Uterus (tissue), 2 donors: ENCODE data around the gene CEP43.

ENCODE experiments used
- CTCF ChIP-seq, 4 experiments: fragments of 200-600 bp in 2 of 4; fragments of 450-650 bp in 2 of 4; sonication (generic) in 2 of 4; IDR thresholded peaks; one replicate each; pipeline ENCODE4 v1.5.1; 2016 to 2019; ENCODE audit warnings: antibody characterized with exemption in 4 of 4, mild to moderate bottlenecking in 2 of 4, moderate library complexity in 1 of 4
- POLR2A ChIP-seq, 2 donors: fragments of 450-650 bp; IDR thresholded peaks; one replicate each; pipeline ENCODE4 v1.6.1; 2016; ENCODE audit warnings: antibody characterized with exemption in 2 of 2, mild to moderate bottlenecking in 1 of 2, moderate library complexity in 1 of 2

- no peak for TF ChIP-seq POLR2A (IDR thresholded peaks at IDR 0.05)
- peak in 2 of 4 experiments; percentile 25 to 46 for TF ChIP-seq CTCF (IDR thresholded peaks at IDR 0.05)
These were observed 1.4 kb upstream of the CEP43 start for GRCh38 chr6:166997768-166998255.
